Esophagus squamous epithelium (tissue), 4 donors: ENCODE data around the gene HIBCH.

Experiments used
- POLR2A ChIP-seq, 4 donors: fragments of 450-650 bp; IDR thresholded peaks; one replicate each; pipeline ENCODE4 v1.6.1; 2017; ENCODE audit warnings: antibody characterized with exemption in 4 of 4, mild to moderate bottlenecking in 4 of 4, moderate library complexity in 3 of 4
- TF ChIP-seq, protein P1 (sequence below), 6 experiments: fragments of 450-650 bp in 4 of 6; fragments of 200-600 bp in 2 of 6; sonication (generic) in 2 of 6; IDR thresholded peaks; one replicate each; pipeline ENCODE4 v1.5.1; 2016 to 2019; ENCODE audit warnings: antibody characterized with exemption in 6 of 6, mild to moderate bottlenecking in 4 of 6, moderate library complexity in 4 of 6

DNA sequence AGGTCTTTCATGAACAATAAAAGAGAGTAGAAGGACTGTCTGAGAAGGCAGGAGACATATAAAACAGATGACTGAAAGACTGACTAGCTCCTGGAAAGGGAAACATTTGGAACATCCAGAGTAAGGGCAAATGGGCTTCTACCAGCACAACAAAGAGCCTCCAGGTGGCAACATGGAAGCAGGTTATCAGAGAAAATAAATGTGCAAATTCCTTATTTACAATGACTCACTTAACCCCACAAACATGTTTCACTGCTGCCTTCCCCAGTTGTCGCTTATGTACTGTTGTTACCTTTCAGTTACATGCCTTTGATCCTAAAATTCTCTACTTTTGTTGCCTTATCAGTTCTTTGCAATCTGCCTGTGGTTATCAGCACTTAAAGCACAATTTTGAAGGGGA is 117.0 kb downstream of the HIBCH start:
- TF ChIP-seq, protein P1, sequence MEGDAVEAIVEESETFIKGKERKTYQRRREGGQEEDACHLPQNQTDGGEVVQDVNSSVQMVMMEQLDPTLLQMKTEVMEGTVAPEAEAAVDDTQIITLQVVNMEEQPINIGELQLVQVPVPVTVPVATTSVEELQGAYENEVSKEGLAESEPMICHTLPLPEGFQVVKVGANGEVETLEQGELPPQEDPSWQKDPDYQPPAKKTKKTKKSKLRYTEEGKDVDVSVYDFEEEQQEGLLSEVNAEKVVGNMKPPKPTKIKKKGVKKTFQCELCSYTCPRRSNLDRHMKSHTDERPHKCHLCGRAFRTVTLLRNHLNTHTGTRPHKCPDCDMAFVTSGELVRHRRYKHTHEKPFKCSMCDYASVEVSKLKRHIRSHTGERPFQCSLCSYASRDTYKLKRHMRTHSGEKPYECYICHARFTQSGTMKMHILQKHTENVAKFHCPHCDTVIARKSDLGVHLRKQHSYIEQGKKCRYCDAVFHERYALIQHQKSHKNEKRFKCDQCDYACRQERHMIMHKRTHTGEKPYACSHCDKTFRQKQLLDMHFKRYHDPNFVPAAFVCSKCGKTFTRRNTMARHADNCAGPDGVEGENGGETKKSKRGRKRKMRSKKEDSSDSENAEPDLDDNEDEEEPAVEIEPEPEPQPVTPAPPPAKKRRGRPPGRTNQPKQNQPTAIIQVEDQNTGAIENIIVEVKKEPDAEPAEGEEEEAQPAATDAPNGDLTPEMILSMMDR (IDR thresholded peaks at IDR 0.05), result no peak
- no peak for TF ChIP-seq POLR2A (IDR thresholded peaks at IDR 0.05)
